Measurements from ENCODE around the gene MRPS2. TPM values are rescaled to one million over a fixed set of nuclear protein-coding genes. Genes with fewer than 3 reads are reported as not detected.

Gene MRPS2
- total RNA-seq, 1 experiment from 2014 or later: 81.0 TPM

- Histone ChIP-seq H3K27ac (ENCODE audit: insufficient read length, low read depth, low read length) (no peak overlapping the region), H2BK12ac (ENCODE audit: insufficient read length, low read depth, low read length) (no peak overlapping the region), H3K9ac (ENCODE audit: extremely low read depth, insufficient read length, low read length) (no peak overlapping the region), H2AFZ (ENCODE audit: low read length) (no peak overlapping the region), H3K23me2 (ENCODE audit: insufficient read length, low read depth, low read length, poor library complexity, severe bottlenecking) (no peaks in the 10 kb centered on the region), H2BK20ac (ENCODE audit: low read depth, low read length, poor library complexity, severe bottlenecking) (no peak overlapping the region), H4K20me1 (ENCODE audit: control insufficient read depth, insufficient read depth, insufficient read length) (no peaks in the 10 kb centered on the region), H3K9me3 (ENCODE audit: control insufficient read depth, low read depth, low read length) (no peaks in the 10 kb centered on the region), H3T11ph (ENCODE audit: low read length) (no peak overlapping the region), H3K79me1 (ENCODE audit: insufficient read depth, low read depth, low read length, poor library complexity, severe bottlenecking) (no peaks in the 10 kb centered on the region), H4K5ac (ENCODE audit: insufficient read length, low read depth, low read length) (no peak overlapping the region), H3K4ac (ENCODE audit: low read depth, low read length) (no peak overlapping the region), H4K91ac (ENCODE audit: insufficient read length, low read depth, low read length) (no peak overlapping the region), H2BK15ac (ENCODE audit: low read depth, low read length) (no peak overlapping the region), H2AK5ac (ENCODE audit: insufficient read length, low read length) (no peak overlapping the region), H3K4me2 (ENCODE audit: insufficient read depth, insufficient read length, low read length) (no peak overlapping the region), H3K56ac (ENCODE audit: insufficient read length, low read depth, low read length) (no peak overlapping the region), H3K4me1 (ENCODE audit: insufficient read depth, low read length) (no peaks in the 10 kb centered on the region), H3K23ac (ENCODE audit: insufficient read length, low read depth, low read length) (no peak overlapping the region), H3K27me3 (ENCODE audit: insufficient read depth, low read length) (no peaks in the 10 kb centered on the region), H4K8ac (replicated peaks; ENCODE audit: insufficient read length, low read depth, low read length) (no peak overlapping the region), H3K14ac (ENCODE audit: insufficient read depth, low read length) (no peak overlapping the region), H2BK5ac (ENCODE audit: insufficient read length, low read length) (no peak overlapping the region), H3K79me2 (ENCODE audit: insufficient read depth, low read length) (no peaks in the 10 kb centered on the region), H2BK120ac (ENCODE audit: low read depth, low read length, poor library complexity, severe bottlenecking) (no peak overlapping the region), H3K18ac (ENCODE audit: insufficient read length, low read depth, low read length) (no peak overlapping the region)
- TF ChIP-seq CTCF (conservative IDR thresholded peaks at IDR 0.05): no peak
- H3K4me3 Mint-ChIP-seq: no peak overlapping the region
- peaks cover 0 to 5% of the 10 kb centered on the region in 2 experiments; a peak in 2 of 5 replicates for H3K9me3 Mint-ChIP-seq
- peaks cover 2% of the 10 kb centered on the region; the same call in 1 of the 2 replicates for H3K27me3 Mint-ChIP-seq (ENCODE audit: low read depth)
- H3K27ac Mint-ChIP-seq: no peak overlapping the region
- peaks cover 3 to 5% of the 10 kb centered on the region in 2 experiments; a peak in 2 of 4 replicates for H3K4me1 Mint-ChIP-seq
- H3K36me3 Mint-ChIP-seq (ENCODE audit: insufficient read depth in 1 of 3, low read depth in 3 of 3): no peaks in the 10 kb centered on the region
- WGBS (ENCODE audit: extremely low coverage, insufficient read length, low lambda C conversion rate): no CpG with 5 or more reads among the region's 24 CpGs
- peak; percentile 20 for DNase-seq
Measured at GRCh38 chr9:135517407-135517822, 16.9 kb downstream of the MRPS2 start.

Measured in H9 (cell line).